Stimulated activated effector memory CD8-positive, alpha-beta T cell treated with anti-CD3 and anti-CD28 coated beads, Interleukin-12 subunit alpha, Interleukin-12 subunit beta, amount 100 ng/mL, for 72 hours (primary cell): ENCODE results near the gene GORAB.

Experiments used
- ATAC-seq: fragments of 150-1000 bp; cut with Tn5 transposase; 2 replicates; pipeline ENCODE4 v1.10.0; 2021
- DNase-seq, 2 donors: peaks; one replicate each; pipeline ENCODE4 v3.0.0; 2021 to 2022; ENCODE audit warnings: low spot score in 2 of 2
- H3K27ac Mint-ChIP-seq: one replicate; pipeline ENCODE4 v1.8.0; 2022; ENCODE audit warnings: mild to moderate bottlenecking, mixed read lengths
- H3K36me3 Mint-ChIP-seq: one replicate; pipeline ENCODE4 v1.8.0; 2022; ENCODE audit warnings: mild to moderate bottlenecking, mixed read lengths
- H3K4me1 Mint-ChIP-seq: one replicate; pipeline ENCODE4 v1.8.0; 2022; ENCODE audit warnings: mixed read lengths
- H3K4me3 Mint-ChIP-seq: one replicate; pipeline ENCODE4 v1.8.0; 2022; ENCODE audit warnings: mild to moderate bottlenecking, mixed read lengths
- H3K9me3 Mint-ChIP-seq: one replicate; pipeline ENCODE4 v1.8.0; 2022; ENCODE audit warnings: mixed read lengths

GORAB gene

DNA sequence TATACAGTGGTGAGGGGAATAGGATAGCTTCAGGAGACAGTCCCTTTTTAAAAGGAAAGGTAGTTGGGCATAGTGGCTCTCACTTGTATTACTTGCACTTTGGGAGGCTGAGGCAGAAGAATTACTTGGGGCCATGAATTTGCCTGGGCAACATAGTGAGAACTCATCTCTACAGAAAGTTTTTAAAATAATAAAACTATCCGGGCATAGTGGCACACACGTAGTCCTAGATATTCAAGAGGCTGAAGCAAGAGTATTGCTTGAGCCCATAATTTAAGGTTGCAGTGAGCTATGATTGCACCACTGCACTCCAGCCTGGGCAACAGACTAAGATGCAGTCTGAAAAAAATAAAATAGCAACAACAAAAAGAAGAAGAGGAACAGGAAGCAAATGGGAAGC lies 27.2 kb downstream of the GORAB start:
- DNase-seq: no peak
- no peak overlapping the region for H3K4me3 Mint-ChIP-seq
- H3K27ac Mint-ChIP-seq: no peak overlapping the region
- H3K36me3 Mint-ChIP-seq: peaks cover 6% of the 10 kb centered on the region
- H3K9me3 Mint-ChIP-seq: peaks cover 2% of the 10 kb centered on the region
- ATAC-seq: no peak
- H3K4me1 Mint-ChIP-seq: peaks cover 11% of the 10 kb centered on the region

DNA sequence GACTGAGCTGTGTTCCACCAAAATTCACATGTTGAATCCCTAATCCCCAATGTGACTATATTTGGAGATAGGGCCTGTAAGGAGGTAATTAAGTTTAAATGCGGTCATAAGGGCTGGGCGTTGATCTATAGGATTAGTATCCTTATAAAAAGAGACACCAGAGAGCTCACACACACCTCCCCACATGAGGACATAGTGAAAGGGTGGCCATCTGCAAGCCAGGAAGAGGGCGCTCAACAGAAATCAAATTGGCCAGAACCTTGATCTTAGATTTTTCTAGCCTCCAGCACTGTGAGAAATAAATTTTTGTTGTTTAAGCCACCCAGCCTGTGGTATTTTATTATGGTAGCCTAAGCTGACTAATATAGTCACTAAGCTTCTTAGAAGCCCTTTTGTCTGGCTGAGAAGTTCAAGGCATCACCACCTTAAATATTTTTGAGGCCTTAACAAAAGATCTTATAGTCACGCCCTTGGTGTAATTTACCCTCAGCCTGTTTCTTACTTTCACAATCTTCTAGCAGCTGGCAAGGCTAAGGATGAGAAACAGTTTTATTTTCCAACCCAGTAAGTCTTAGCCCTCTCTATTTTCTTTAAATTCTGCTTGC lies 28.8 kb downstream of the GORAB start:
- no peak overlapping the region for H3K27ac Mint-ChIP-seq
- no peak for DNase-seq
- ATAC-seq: no peak
- H3K9me3 Mint-ChIP-seq: peaks cover 2% of the 10 kb centered on the region
- no peak overlapping the region for H3K4me3 Mint-ChIP-seq
- H3K4me1 Mint-ChIP-seq: peaks cover 11% of the 10 kb centered on the region
- H3K36me3 Mint-ChIP-seq: no peaks in the 10 kb centered on the region

DNA sequence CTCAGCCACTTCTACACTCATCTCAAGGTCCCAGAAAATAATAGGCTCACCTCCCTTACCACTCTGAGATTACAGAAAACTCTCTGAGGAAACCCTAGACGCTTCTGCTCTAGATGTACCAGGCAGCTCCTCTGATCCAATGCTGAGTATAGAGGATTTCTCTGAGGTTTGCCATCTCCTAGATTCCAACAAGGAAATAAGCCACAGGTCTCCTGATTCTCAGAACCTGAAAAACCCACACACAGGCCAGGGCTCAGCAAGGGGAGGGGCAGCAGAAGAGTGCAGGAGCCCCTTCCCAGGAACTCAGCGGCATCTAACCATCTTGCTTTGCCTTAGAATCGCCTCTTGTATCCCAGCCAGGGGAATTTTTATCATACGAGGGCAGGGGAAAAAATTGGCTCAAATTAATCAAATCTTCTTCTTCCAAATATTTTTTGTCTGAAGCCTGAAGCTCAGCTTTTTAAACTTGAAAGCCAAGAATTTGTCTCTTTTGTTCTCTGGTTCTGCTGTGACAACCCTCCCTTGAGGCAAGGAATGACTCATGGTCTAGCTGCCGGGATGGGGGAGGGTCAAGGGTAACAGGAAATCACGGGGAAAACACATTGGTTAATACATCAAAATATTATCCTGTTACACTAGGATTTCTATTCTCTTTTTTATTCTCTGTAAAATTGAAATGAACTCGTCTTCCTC lies 30.8 kb downstream of the GORAB start:
- H3K36me3 Mint-ChIP-seq: no peaks in the 10 kb centered on the region
- H3K27ac Mint-ChIP-seq: no peak overlapping the region
- peaks cover 11% of the 10 kb centered on the region for H3K4me1 Mint-ChIP-seq
- peak; percentile 55 for ATAC-seq
- no peak overlapping the region for H3K4me3 Mint-ChIP-seq
- H3K9me3 Mint-ChIP-seq: peaks cover 2% of the 10 kb centered on the region
- no peak for DNase-seq

DNA sequence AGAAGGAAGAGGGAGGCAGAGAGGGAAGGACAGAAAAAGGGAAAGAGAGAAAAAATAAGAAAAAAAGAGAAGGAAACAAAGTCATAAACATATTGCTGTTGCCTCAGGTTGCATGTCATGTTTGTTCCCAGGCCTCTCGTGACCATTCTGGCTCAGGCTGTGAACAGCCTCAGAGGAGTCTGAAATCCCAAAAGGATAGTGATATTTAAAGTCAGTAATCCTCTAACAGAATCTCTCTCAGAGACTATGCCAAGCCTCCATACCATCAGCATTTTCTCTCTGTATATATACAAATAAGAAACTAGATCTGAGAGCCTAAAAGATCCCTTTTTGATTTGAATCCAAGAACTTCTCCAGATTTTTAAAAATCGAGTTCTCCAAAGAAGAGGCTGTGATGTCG lies 35.2 kb downstream of the GORAB start:
- ATAC-seq: no peak
- Mint-ChIP-seq H3K4me1 (peaks cover 11% of the 10 kb centered on the region), H3K27ac (no peak overlapping the region), H3K4me3 (no peak overlapping the region), H3K36me3 (no peaks in the 10 kb centered on the region), H3K9me3 (peaks cover 10% of the 10 kb centered on the region)
- DNase-seq: no peak

DNA sequence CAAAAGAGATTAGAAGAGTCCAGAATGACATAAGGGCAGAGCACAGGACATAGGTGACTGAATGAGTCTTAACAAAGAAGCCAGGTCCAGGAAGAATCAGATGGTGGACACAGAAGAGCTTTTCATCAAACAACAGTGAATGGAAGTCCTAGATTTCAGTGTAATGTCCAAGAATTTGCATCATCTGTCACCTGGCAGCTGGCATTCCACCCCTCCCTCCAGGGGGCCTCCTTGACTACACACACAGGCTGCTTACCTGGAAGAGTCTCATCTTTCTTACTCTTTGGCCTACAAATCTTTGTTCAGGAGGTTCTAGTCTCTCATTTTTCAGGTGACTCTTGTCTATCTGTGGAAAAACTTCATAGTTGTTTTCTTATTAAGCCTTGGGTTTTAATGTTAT lies 36.2 kb downstream of the GORAB start:
- DNase-seq (no peak), ATAC-seq (no peak)
- peaks cover 11% of the 10 kb centered on the region for H3K9me3 Mint-ChIP-seq
- no peaks in the 10 kb centered on the region for H3K36me3 Mint-ChIP-seq
- peaks cover 6% of the 10 kb centered on the region for H3K4me1 Mint-ChIP-seq
- no peak overlapping the region for H3K4me3 Mint-ChIP-seq
- no peak overlapping the region for H3K27ac Mint-ChIP-seq

DNA sequence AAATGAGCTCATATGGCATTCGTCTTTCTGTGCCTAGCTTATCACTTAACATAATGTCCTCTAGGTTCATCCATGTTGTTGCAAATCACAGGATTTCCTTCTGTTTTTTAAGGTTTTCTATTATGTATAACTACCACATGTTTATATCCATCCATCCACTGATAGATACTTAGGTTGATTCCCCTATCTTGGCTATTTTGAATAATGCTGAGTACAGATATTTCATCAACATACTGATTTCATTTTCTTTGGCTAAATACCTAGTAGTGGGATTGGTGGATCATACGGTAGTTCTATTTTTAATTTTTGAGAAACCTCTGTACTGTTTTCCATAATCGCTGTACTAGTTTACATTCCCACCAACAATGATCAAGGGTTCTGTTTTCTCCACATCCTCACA lies 45.0 kb downstream of the GORAB start:
- no peaks in the 10 kb centered on the region for H3K4me1 Mint-ChIP-seq
- no peaks in the 10 kb centered on the region for H3K36me3 Mint-ChIP-seq
- DNase-seq: no peak
- no peak overlapping the region for H3K27ac Mint-ChIP-seq
- ATAC-seq: no peak
- peaks cover 3% of the 10 kb centered on the region for H3K9me3 Mint-ChIP-seq
- no peak overlapping the region for H3K4me3 Mint-ChIP-seq

DNA sequence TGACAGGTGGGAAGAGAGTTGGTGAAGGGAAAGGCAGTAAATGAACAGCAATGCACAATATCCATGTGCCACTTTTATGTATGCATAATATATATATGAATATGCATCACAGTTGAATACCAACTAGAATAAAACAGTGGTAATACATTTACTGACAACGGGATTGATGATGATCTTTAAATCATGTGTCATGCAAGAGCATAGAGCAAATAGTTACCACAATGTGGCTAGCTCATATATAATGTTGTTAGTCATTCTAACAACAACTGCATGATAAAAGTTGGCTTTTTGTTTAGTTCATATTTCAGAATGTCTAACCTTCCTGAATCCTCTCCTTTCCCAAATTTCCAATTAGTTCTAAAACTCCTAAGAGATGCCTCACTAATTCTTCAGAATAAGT lies 46.4 kb downstream of the GORAB start:
- H3K4me1 Mint-ChIP-seq: no peaks in the 10 kb centered on the region
- H3K27ac Mint-ChIP-seq: no peak overlapping the region
- H3K36me3 Mint-ChIP-seq: no peaks in the 10 kb centered on the region
- DNase-seq: no peak
- H3K9me3 Mint-ChIP-seq: no peaks in the 10 kb centered on the region
- ATAC-seq: no peak
- no peak overlapping the region for H3K4me3 Mint-ChIP-seq

DNA sequence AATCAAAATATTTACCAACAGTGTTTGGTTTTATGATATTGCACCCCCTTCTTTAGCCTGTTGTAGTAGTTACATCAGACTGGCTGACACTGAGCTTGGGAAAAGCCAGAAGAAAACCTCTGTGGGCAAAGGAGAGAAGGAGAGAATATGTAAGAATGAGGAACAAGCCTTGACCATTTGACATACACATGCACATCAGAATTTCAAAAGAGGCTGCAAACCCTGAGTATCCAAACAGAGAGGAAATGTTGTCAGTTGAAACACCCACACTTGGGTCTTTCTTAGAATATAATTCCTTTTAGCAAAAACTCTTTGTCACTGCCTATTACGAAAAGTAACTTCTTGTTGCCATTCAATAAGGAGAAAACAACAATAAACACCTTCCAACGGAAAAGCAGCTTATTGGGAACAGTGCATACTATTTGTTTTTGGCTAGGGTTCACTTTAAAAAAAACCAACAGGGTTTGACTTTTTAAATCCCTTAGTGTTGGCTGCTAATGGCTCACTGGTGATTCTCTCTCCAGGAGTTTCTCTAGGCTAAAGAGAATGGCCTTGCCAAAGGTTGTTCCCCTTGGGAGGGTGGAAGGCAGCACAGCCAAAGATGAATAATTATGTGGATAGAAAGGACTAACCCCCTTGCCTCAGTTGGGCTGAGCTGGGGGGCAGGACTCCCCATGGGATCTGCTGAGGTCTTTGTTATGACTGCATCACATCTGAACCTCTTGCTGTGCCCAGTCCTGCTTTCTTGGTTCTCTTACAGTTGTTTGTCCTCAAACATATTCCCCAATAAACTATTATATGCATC lies 48.9 kb downstream of the GORAB start:
- Mint-ChIP-seq H3K4me1 (no peaks in the 10 kb centered on the region), H3K9me3 (no peaks in the 10 kb centered on the region), H3K36me3 (no peaks in the 10 kb centered on the region), H3K4me3 (no peak overlapping the region), H3K27ac (no peak overlapping the region)
- ATAC-seq (no peak), DNase-seq (no peak)

DNA sequence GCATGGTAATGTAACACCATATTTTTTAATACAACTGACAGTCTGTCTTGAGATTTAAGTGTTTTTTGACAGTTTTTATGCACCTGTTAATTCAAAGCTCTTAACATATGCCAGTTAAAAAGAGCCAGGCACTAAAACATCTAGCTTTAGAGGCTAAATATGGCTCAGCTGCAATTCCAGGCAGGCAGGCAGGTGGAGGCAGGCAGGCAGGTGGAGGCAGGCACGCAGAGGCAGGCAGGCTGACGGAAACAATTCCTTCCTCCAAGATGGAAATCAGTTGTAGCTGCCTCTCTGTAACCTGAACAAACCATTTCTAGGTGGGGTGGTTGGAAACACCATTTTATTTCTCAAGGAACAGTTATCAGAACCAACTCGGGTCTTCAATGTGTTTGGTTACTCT lies 51.2 kb downstream of the GORAB start:
- no peak overlapping the region for H3K4me3 Mint-ChIP-seq

DNA sequence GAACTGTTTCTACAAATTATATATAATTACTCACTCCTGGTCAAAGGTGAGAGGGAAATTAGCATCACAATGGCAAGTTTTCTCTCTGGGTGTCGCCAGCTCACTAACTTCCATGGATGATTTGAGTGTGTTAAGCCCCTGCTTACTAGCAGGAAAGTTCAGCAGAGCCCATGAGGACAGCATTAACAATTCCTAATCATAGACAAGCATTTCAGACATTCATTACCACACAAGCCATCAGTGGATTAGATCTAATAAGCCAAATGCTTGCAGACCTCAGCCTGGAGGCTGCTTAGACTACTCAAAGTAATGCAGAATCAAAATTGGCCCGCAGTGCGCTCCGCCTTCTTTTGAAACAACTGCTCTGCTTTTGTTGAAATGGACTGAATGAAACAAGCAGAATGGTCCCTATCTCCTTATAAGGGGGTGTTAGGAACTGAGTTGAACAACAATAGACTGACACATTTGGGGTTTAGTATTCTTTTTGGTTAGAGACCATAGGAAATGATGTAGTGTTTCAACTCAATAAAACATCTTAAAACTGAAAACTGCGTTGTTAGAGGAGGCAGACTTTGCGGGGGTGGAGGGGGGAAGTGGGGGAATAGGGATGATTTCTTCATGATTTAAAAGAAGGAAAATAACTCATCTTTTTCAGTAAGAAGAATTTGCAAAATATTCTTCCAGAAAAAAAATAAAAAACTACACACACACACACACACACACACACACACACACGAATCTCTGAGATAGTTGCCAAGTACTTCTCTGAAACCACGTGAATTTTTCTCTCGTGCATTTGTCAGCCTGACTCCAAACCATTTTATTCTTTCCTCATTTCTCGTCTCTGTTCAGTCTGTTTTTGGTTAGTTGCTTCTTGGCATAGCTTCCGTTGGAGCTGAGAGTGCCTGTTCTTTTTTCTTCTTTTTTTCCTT lies 54.6 kb downstream of the GORAB start:
- ATAC-seq (no peak), DNase-seq (no peak)
- H3K27ac Mint-ChIP-seq: no peak overlapping the region
- no peaks in the 10 kb centered on the region for H3K36me3 Mint-ChIP-seq
- H3K4me1 Mint-ChIP-seq: no peaks in the 10 kb centered on the region
- H3K9me3 Mint-ChIP-seq: no peaks in the 10 kb centered on the region
- H3K4me3 Mint-ChIP-seq: no peak overlapping the region

More for the DNA sequence above, 51.2 kb downstream of the GORAB start:
- Mint-ChIP-seq H3K36me3 (no peaks in the 10 kb centered on the region), H3K27ac (no peak overlapping the region), H3K4me1 (no peaks in the 10 kb centered on the region), H3K9me3 (no peaks in the 10 kb centered on the region)
- DNase-seq (no peak), ATAC-seq (no peak)

DNA sequence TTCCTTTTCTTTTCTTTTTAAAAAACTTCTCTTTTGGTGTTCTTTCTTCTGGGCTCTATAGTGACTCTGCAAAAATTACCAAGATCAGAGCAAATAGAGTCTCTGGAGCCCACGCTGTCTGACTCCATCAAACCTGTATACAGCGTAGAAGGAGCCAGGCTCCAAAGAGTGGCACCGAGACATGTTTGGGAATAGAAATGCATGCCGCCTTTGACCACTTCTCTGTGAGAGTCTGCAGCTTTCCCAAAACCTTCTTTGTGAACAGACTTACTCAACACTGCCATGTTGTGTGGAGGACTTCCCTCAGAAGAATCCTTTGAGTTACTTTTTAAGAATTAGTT lies 55.3 kb downstream of the GORAB start:
- Mint-ChIP-seq H3K36me3 (no peaks in the 10 kb centered on the region), H3K4me1 (no peaks in the 10 kb centered on the region), H3K4me3 (no peak overlapping the region), H3K9me3 (no peaks in the 10 kb centered on the region), H3K27ac (no peak overlapping the region)
- DNase-seq (no peak), ATAC-seq (no peak)

DNA sequence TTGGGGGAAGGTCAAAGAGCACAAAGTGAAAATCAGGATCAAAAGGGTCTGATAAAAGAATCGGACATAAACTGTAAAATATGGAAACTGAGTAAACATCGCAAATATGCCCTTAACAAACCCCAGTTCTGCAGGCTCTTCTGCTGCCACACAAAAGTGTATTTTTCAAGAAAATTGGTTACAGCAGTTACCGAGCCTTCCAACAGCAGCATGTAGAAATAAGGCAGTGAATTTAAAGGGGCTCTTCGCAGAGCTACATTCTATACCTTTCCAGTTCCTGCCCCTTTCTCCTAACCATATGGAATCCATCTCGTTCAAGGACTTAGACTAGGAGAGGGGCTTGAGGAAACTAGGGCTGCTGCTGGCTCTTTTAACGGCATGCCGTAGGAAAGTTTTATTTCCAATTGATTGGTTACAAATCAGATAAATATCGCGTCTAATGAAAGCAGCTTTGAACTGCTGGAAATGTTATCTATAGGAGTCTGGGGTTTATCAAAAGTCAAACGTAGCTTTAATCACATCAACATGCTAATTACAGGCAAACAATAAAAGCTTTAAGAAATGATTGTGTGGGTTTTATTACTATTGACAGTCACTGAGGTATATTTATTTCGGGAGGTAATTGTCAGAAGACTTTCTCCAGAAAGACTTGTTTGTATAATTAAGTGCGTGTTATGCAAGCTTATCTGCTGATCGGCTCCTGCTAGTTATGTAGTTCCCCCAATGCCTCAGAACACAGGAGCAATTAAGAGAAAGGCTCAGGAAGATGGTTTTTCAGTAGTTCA lies 59.1 kb downstream of the GORAB start:
- H3K36me3 Mint-ChIP-seq: no peaks in the 10 kb centered on the region
- DNase-seq (no peak), ATAC-seq (no peak)

DNA sequence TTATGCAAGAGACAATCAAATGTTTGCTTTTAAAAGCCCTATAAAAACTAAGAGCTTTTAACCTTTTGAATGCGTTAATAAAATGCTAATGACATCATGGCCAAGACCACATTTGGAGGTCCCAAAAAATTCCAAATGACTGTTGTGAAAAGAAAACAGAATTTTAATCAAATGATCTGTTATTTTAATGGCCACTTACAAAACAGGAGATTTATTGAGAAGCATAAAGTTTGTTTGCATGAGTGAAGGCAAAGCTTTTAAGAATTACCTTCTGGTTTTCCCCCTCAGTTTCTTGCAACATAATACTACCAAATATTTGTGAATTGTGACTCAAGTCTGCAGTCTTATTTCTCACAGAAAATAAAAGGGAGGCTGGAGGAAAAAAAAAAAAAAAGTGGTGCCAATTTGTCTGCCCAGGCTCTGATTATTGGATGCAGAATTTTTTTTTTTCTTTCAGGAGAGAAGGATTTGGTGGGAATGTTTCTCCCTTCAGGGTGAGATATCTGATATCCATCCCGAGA lies 60.7 kb downstream of the GORAB start:
- no peak overlapping the region for H3K27ac Mint-ChIP-seq
- ATAC-seq (no peak), DNase-seq (no peak)
- H3K4me3 Mint-ChIP-seq: no peak overlapping the region
- no peaks in the 10 kb centered on the region for H3K4me1 Mint-ChIP-seq
- H3K9me3 Mint-ChIP-seq: peaks cover 3% of the 10 kb centered on the region
- no peaks in the 10 kb centered on the region for H3K36me3 Mint-ChIP-seq

More for the DNA sequence above, 59.1 kb downstream of the GORAB start:
- Mint-ChIP-seq H3K4me3 (no peak overlapping the region), H3K4me1 (no peaks in the 10 kb centered on the region), H3K27ac (no peak overlapping the region), H3K9me3 (no peaks in the 10 kb centered on the region)

DNA sequence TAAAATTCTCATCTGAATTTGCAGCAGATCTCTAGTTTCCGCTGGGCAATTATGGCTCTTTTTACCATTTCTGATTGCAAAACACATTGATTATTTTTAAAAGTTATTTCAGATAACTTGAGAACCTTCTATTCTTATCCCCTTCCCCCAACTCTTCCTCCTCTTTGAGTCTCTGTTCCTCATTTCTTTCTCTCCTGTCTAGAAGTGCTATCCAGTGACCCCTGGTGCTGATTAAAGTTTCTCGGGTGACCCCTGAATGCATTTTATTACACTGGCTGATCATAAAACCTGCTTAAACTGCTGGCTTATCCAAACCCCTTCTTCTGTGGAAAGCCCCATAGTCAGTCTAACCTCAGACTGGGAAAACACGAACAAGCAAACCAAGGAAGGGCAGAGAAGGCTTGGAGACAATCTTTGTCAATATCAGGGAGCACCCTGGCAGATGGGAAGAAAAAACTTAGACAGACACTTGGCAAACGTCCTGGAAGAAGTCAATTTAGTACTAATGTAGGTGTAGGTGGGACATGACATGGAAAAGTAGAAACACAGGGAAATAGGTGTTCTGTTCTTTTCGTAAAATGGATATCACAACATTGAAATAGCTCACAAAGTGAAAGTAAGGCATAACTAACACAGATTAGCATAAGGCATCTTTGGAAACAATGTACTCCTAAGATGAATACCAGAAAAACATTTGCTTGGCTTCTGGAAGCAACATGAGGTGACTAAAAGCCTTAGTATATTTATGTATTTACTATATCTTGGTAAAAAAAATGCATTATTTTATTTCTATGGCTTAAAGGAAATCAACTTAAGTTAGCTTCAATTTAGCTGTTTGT lies 61.4 kb downstream of the GORAB start:
- H3K27ac Mint-ChIP-seq: no peak overlapping the region
- H3K4me1 Mint-ChIP-seq: no peaks in the 10 kb centered on the region
- no peak overlapping the region for H3K4me3 Mint-ChIP-seq
- ATAC-seq (no peak), DNase-seq (no peak)
- no peaks in the 10 kb centered on the region for H3K36me3 Mint-ChIP-seq
- peaks cover 6% of the 10 kb centered on the region for H3K9me3 Mint-ChIP-seq
